Left forelimb (tissue), 1 donor: Measurements from ENCODE around the gene SARNP.
"Not testable (repeated sequence)": the region's sequence is repeated elsewhere in the genome, so short reads cannot be mapped to it uniquely, and the experiment has no call there.

Experiments
- DNase-seq: peaks from one replicate; pipeline ENCODE4 v3.0.0-alpha.2; 2018; ENCODE audit warnings: low spot score

SARNP gene

GRCh38 chr12:55797068-55797467 lies 20.5 kb downstream of the SARNP start:
- DNase-seq, result no peak

- DNase-seq, result no peak
Measured at GRCh38 chr12:55795950-55796349, 21.6 kb downstream of the SARNP start.

GRCh38 chr12:55789893-55790292 lies 27.6 kb downstream of the SARNP start:
- DNase-seq, result no peak

GRCh38 chr12:55789171-55789570 lies 28.4 kb downstream of the SARNP start:
- DNase-seq, result no peak

GRCh38 chr12:55788546-55788945 lies 29.0 kb downstream of the SARNP start:
- DNase-seq, result no peak

GRCh38 chr12:55780685-55781084 lies 36.8 kb downstream of the SARNP start:
- no peak for DNase-seq

- no peak for DNase-seq
Measured at GRCh38 chr12:55777856-55778255, 39.7 kb downstream of the SARNP start.

- no peak for DNase-seq
Measured at GRCh38 chr12:55771736-55772135, 45.8 kb downstream of the SARNP start.

GRCh38 chr12:55767156-55767555 lies 50.4 kb downstream of the SARNP start:
- DNase-seq, result no peak

GRCh38 chr12:55765736-55766290 lies 51.7 kb downstream of the SARNP start:
- no peak for DNase-seq

GRCh38 chr12:55762646-55763045 lies 54.9 kb downstream of the SARNP start:
- no peak for DNase-seq

GRCh38 chr12:55760663-55761062 lies 56.9 kb downstream of the SARNP start:
- DNase-seq, result no peak

- DNase-seq, result not testable (repeated sequence)
Measured at GRCh38 chr12:55758575-55758974, 58.9 kb downstream of the SARNP start.

- DNase-seq, result no peak
Measured at GRCh38 chr12:55757701-55758100, 59.8 kb downstream of the SARNP start.

GRCh38 chr12:55755246-55755645 lies 62.3 kb downstream of the SARNP start:
- no peak for DNase-seq

- no peak for DNase-seq
Measured at GRCh38 chr12:55748230-55748993, 69.1 kb downstream of the SARNP start.

GRCh38 chr12:55746913-55747231 lies 70.7 kb downstream of the SARNP start:
- no peak for DNase-seq

- no peak for DNase-seq
Measured at GRCh38 chr12:55746174-55746912, 71.2 kb downstream of the SARNP start.

- DNase-seq, result no peak
Measured at GRCh38 chr12:55745361-55746173, 72.0 kb downstream of the SARNP start.

GRCh38 chr12:55744340-55745030 lies 73.0 kb downstream of the SARNP start:
- DNase-seq, result no peak

- DNase-seq, result no peak
Measured at GRCh38 chr12:55743406-55744339, 73.9 kb downstream of the SARNP start.
